CD14-positive monocyte (primary cell): ENCODE results near the gene HORMAD2. TPM values are rescaled to one million over a fixed set of nuclear protein-coding genes. Genes with fewer than 3 reads are reported as not detected.

ENCODE experiments used
- DNase-seq, 3 donors: peaks; one replicate each; pipeline ENCODE4 v3.0.0-alpha.2; 2011 to 2022
- H2AFZ ChIP-seq: 2 replicates; pipeline ENCODE4 v1.6.0; 2012; ENCODE audit warnings: mild to moderate bottlenecking, low read depth, low read length, inconsistent platforms; ENCODE audit not compliant: insufficient read depth, poor library complexity, severe bottlenecking
- H3K27ac ChIP-seq, 2 donors: 1 replicate in 1 of 2; 2 replicates in 1 of 2; pipeline ENCODE4 v1.5.1; 2012 to 2013; ENCODE audit warnings: low read length in 2 of 2, control low read depth in 1 of 2, inconsistent platforms in 1 of 2, low read depth in 1 of 2, mild to moderate bottlenecking in 1 of 2
- H3K27me3 ChIP-seq, 2 donors: one replicate each; pipeline versions ENCODE4 v1.6.0 to v1.6.1; 2011 to 2013; ENCODE audit warnings: low read length in 2 of 2; ENCODE audit not compliant: control insufficient read depth in 2 of 2, insufficient read depth in 2 of 2
- H3K36me3 ChIP-seq, 2 donors: replicated peaks in 1 of 2; 1 replicate in 1 of 2; 2 replicates in 1 of 2; pipeline versions ENCODE4 v1.5.1 to v1.6.1; 2012 to 2013; ENCODE audit warnings: low read length in 2 of 2, control low read depth in 1 of 2, inconsistent platforms in 1 of 2, mild to moderate bottlenecking in 1 of 2; ENCODE audit not compliant: insufficient read depth in 2 of 2, control insufficient read depth in 1 of 2
- H3K4me1 ChIP-seq, 2 donors: 1 replicate in 1 of 2; 2 replicates in 1 of 2; pipeline versions ENCODE4 v1.5.1 to v1.6.1; 2012 to 2013; ENCODE audit warnings: low read length in 2 of 2, control low read depth in 1 of 2, inconsistent platforms in 1 of 2, mild to moderate bottlenecking in 1 of 2, moderate library complexity in 1 of 2; ENCODE audit not compliant: insufficient read depth in 2 of 2, control insufficient read depth in 1 of 2
- H3K4me2 ChIP-seq: replicated peaks from 2 replicates; pipeline ENCODE3; 2012; ENCODE audit warnings: low read length, moderate library complexity, mild to moderate bottlenecking; ENCODE audit not compliant: poor library complexity, severe bottlenecking; ENCODE audit errors: extremely low read depth
- H3K4me3 ChIP-seq, 3 experiments: fragments of 200-600 bp in 1 of 3; sonication (generic) in 1 of 3; replicated peaks in 1 of 3; 1 replicate in 2 of 3; 2 replicates in 1 of 3; pipeline ENCODE4 v1.5.1; 2011 to 2013; ENCODE audit warnings: low read length in 3 of 3, mild to moderate bottlenecking in 3 of 3, control low read depth in 2 of 3, low read depth in 2 of 3, inconsistent platforms in 1 of 3, moderate library complexity in 1 of 3
- H3K79me2 ChIP-seq: 2 replicates; pipeline ENCODE4 v1.6.0; 2012; ENCODE audit warnings: mild to moderate bottlenecking, control low read depth, inconsistent platforms, low read length, moderate library complexity; ENCODE audit not compliant: insufficient read depth
- H3K9ac ChIP-seq: 2 replicates; pipeline ENCODE4 v1.6.0; 2017; ENCODE audit warnings: low read length, mild to moderate bottlenecking; ENCODE audit not compliant: insufficient read depth, poor library complexity, severe bottlenecking
- H3K9me3 ChIP-seq, 2 donors: replicated peaks in 1 of 2; 1 replicate in 1 of 2; 2 replicates in 1 of 2; pipeline versions ENCODE4 v1.5.1 to v1.6.1; 2012 to 2013; ENCODE audit warnings: low read length in 2 of 2, control low read depth in 1 of 2; ENCODE audit not compliant: control insufficient read depth in 1 of 2, insufficient read depth in 1 of 2
- H4K20me1 ChIP-seq: 2 replicates; pipeline ENCODE4 v1.6.0; 2012; ENCODE audit warnings: mild to moderate bottlenecking, low read length, control low read depth, moderate library complexity; ENCODE audit not compliant: insufficient read depth
- H3K27ac Mint-ChIP-seq, 7 donors: one replicate each; pipeline ENCODE4 v1.8.0; 2020; ENCODE audit warnings: mild to moderate bottlenecking in 7 of 7, mixed read lengths in 7 of 7, moderate library complexity in 6 of 7, inconsistent platforms in 2 of 7
- H3K27me3 Mint-ChIP-seq, 3 donors: one replicate each; pipeline ENCODE4 v1.8.0; 2021 to 2022; ENCODE audit warnings: low read depth in 3 of 3, mild to moderate bottlenecking in 3 of 3, mixed read lengths in 3 of 3, moderate library complexity in 3 of 3, inconsistent platforms in 1 of 3
- H3K36me3 Mint-ChIP-seq, 2 donors: one replicate each; pipeline ENCODE4 v1.8.0; 2020; ENCODE audit warnings: mixed read lengths in 2 of 2, inconsistent platforms in 1 of 2, mild to moderate bottlenecking in 1 of 2
- H3K4me1 Mint-ChIP-seq: one replicate; pipeline ENCODE4 v1.8.0; 2020; ENCODE audit warnings: mild to moderate bottlenecking, mixed read lengths
- H3K4me3 Mint-ChIP-seq, 2 donors: one replicate each; pipeline ENCODE4 v1.8.0; 2020; ENCODE audit warnings: mild to moderate bottlenecking in 2 of 2, mixed read lengths in 2 of 2, moderate library complexity in 1 of 2
- H3K9me3 Mint-ChIP-seq, 7 donors: one replicate each; pipeline ENCODE4 v1.8.0; 2020 to 2022; ENCODE audit warnings: mixed read lengths in 7 of 7, mild to moderate bottlenecking in 6 of 7, moderate library complexity in 6 of 7, inconsistent platforms in 2 of 7
- WGBS: methylation state at CpG from one replicate; pipeline ENCODE4 v1.1.5; 2013; ENCODE audit warnings: missing lambda C conversion rate; ENCODE audit not compliant: insufficient coverage; 5-methylcytosine and 5-hydroxymethylcytosine counted together
- intact Hi-C, 2 donors: fragments of 100-400 bp; cut with micrococcal nuclease; formaldehyde crosslinking; loops; one replicate each; pipeline versions ENCODE4 v1.15.0 to v1.15.1; 2023
- polyA plus RNA-seq, 3 donors: library from polyadenylated mRNA; depleted of rRNA in 1 of 3; unstranded in 2 of 3; stranded (reverse) in 1 of 3; fragments of 300-500 nt in 2 of 3; fragments of >200 nt in 1 of 3; fragmentation: Illumina TruSeq in 2 of 3; gene quantifications; 1 replicate in 2 of 3; 2 replicates in 1 of 3; pipeline ENCODE4 v1.2.3, GENCODE V29; 2012 to 2021
- TF ChIP-seq, protein P1 (sequence below): fragments of 200-600 bp; IDR thresholded peaks from one replicate; pipeline ENCODE4 v1.8.0; 2022; ENCODE audit warnings: antibody characterized with exemption, mild to moderate bottlenecking

The HORMAD2 gene
- polyA plus RNA-seq, 3 donors, result not detected

DNA sequence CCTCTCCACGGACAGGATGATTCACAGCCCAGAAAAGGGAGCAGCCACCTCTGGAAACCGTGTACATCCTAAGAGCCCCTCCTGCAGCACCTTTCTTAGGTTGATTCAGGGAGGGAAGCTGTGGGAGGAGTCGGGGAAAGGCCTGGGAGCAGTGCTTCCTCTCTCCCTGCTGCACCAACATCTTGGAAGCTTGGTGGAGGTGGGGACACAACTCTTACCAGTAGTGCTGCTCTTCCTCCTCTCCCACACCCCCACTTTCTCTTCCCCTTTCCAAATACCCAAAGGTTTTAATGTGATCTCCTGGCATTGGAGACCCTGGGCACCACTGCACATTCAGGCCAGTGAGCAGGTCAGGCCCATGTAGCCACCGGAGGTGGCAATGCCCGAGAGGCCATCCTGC, 46.4 kb upstream of the HORMAD2 start:
- no peak for DNase-seq
- Mint-ChIP-seq H3K27me3 (peaks cover 0 to 2% (median 1%) of the 10 kb centered on the region in 3 donors), H3K4me3 (no peak overlapping the region), H3K27ac (peak overlapping the region in 6 of 7 donors; percentile 37 to 88 (median 60)), H3K4me1 (peaks cover 25% of the 10 kb centered on the region), H3K9me3 (no peaks in the 10 kb centered on the region), H3K36me3 (peaks cover 23 to 42% of the 10 kb centered on the region in 2 donors)
- H2AFZ ChIP-seq, result no peak overlapping the region
- H3K4me1 ChIP-seq, result peaks cover 16 to 27% of the 10 kb centered on the region in 2 donors
- peaks cover 7 to 59% of the 10 kb centered on the region in 2 donors for H3K36me3 ChIP-seq
- H3K9me3 ChIP-seq, result no peaks in the 10 kb centered on the region
- H3K9ac ChIP-seq, result no peak overlapping the region
- H3K4me3 ChIP-seq, result no peak overlapping the region
- peaks cover 77% of the 10 kb centered on the region for H4K20me1 ChIP-seq
- H3K27ac ChIP-seq, result peak overlapping the region; percentile 21 to 69
- intact Hi-C loops, result loop anchor here in 1 of 2 donors (10.0 kb wide), 1 partner anchor 211 kb away; the partner anchor contains the start of gene LIF
- no peaks in the 10 kb centered on the region for H3K79me2 ChIP-seq
- TF ChIP-seq, protein P1, sequence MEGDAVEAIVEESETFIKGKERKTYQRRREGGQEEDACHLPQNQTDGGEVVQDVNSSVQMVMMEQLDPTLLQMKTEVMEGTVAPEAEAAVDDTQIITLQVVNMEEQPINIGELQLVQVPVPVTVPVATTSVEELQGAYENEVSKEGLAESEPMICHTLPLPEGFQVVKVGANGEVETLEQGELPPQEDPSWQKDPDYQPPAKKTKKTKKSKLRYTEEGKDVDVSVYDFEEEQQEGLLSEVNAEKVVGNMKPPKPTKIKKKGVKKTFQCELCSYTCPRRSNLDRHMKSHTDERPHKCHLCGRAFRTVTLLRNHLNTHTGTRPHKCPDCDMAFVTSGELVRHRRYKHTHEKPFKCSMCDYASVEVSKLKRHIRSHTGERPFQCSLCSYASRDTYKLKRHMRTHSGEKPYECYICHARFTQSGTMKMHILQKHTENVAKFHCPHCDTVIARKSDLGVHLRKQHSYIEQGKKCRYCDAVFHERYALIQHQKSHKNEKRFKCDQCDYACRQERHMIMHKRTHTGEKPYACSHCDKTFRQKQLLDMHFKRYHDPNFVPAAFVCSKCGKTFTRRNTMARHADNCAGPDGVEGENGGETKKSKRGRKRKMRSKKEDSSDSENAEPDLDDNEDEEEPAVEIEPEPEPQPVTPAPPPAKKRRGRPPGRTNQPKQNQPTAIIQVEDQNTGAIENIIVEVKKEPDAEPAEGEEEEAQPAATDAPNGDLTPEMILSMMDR, result no peak
- H3K4me2 ChIP-seq, result no peak overlapping the region
- 75% methylated on average over 2 of the region's 5 CpGs for WGBS
- H3K27me3 ChIP-seq, result no peaks in the 10 kb centered on the region

DNA sequence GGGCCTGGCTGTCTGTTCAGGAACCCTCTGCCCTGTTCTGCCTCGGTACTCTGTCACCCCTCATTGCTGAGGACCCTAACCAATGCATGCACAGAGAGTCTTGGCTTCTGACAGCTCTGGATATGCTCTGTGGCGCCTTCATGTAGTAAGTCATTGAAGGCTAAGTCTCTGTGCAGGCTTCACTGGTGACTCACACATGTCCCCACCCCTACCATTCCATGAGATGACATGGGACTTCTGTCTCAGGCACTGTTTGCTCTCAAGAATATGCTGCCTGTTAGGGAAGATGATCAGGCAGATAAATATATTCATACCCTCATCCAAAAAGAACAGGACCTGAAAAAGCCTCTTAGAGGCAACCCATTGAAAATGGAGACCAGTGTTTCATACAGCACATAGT, 43.6 kb upstream of the HORMAD2 start:
- WGBS, result 100% methylated on average over 1 of the region's 2 CpGs
- no peak overlapping the region for H3K27ac Mint-ChIP-seq
- H3K36me3 ChIP-seq, result peaks cover 0 to 32% of the 10 kb centered on the region in 2 donors
- TF ChIP-seq, protein P1, result no peak
- no peaks in the 10 kb centered on the region for H3K9me3 ChIP-seq
- H3K9ac ChIP-seq, result no peak overlapping the region
- intact Hi-C loops, result loop anchor here in 1 of 2 donors (10.0 kb wide), 1 partner anchor 208 kb away; the partner anchor contains the start of gene LIF
- H3K4me3 ChIP-seq, result no peak overlapping the region
- H3K9me3 Mint-ChIP-seq, result no peaks in the 10 kb centered on the region
- peaks cover 26 to 33% of the 10 kb centered on the region in 2 donors for H3K4me1 ChIP-seq
- H3K36me3 Mint-ChIP-seq, result peaks cover 12 to 28% of the 10 kb centered on the region in 2 donors
- H3K27me3 ChIP-seq, result no peaks in the 10 kb centered on the region
- H3K27me3 Mint-ChIP-seq, result peaks cover 0 to 3% (median 0%) of the 10 kb centered on the region in 3 donors
- H3K4me2 ChIP-seq, result no peak overlapping the region
- no peak overlapping the region for H2AFZ ChIP-seq
- H3K27ac ChIP-seq, result no peak overlapping the region
- DNase-seq, result no peak
- no peak overlapping the region for H3K4me3 Mint-ChIP-seq
- H3K4me1 Mint-ChIP-seq, result peaks cover 35% of the 10 kb centered on the region
- no peaks in the 10 kb centered on the region for H3K79me2 ChIP-seq
- H4K20me1 ChIP-seq, result peaks cover 63% of the 10 kb centered on the region
